Panc1 (cell line): ENCODE measurements around the gene N4BP3.

Source experiments
- REST ChIP-seq, 2 experiments: IDR thresholded peaks; 2 replicates each; pipeline ENCODE4 v1.6.1; 2011 to 2012; ENCODE audit warnings: low read depth in 2 of 2, control low read depth in 1 of 2, low read length in 1 of 2, mild to moderate bottlenecking in 1 of 2, moderate library complexity in 1 of 2; ENCODE audit not compliant: insufficient read depth in 1 of 2
- TCF7L2 ChIP-seq: IDR thresholded peaks from 2 replicates; pipeline ENCODE4 v1.6.1; 2011; ENCODE audit warnings: mild to moderate bottlenecking, low read depth, low read length, inconsistent platforms
- TF ChIP-seq, protein P1 (sequence below): fragments of 450-650 bp; IDR thresholded peaks from 2 replicates; pipeline ENCODE4 v1.5.1; 2017; ENCODE audit warnings: mild to moderate bottlenecking

- TF ChIP-seq, protein P1, sequence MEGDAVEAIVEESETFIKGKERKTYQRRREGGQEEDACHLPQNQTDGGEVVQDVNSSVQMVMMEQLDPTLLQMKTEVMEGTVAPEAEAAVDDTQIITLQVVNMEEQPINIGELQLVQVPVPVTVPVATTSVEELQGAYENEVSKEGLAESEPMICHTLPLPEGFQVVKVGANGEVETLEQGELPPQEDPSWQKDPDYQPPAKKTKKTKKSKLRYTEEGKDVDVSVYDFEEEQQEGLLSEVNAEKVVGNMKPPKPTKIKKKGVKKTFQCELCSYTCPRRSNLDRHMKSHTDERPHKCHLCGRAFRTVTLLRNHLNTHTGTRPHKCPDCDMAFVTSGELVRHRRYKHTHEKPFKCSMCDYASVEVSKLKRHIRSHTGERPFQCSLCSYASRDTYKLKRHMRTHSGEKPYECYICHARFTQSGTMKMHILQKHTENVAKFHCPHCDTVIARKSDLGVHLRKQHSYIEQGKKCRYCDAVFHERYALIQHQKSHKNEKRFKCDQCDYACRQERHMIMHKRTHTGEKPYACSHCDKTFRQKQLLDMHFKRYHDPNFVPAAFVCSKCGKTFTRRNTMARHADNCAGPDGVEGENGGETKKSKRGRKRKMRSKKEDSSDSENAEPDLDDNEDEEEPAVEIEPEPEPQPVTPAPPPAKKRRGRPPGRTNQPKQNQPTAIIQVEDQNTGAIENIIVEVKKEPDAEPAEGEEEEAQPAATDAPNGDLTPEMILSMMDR: no peak
- no peak for TF ChIP-seq REST (IDR thresholded peaks at IDR 0.05; ENCODE audit: insufficient read depth in 1 of 2, low read depth in 2 of 2, low read length in 1 of 2)
- TF ChIP-seq TCF7L2: no peak
Observed at GRCh38 chr5:178137991-178138390, 24.7 kb downstream of the N4BP3 start.
